H7 (cell line): ENCODE measurements around the gene GEN1. TPM values are rescaled to one million over a fixed set of nuclear protein-coding genes. Genes with fewer than 3 reads are reported as not detected.
A peak's percentile ranks its signal among the peaks of the same experiment; 100 is the strongest.
"Not testable (repeated sequence)": the region's sequence is repeated elsewhere in the genome, so short reads cannot be mapped to it uniquely, and the experiment has no call there.

Source experiments
- DNase-seq: peaks from one replicate; pipeline ENCODE4 v3.0.0; 2012
- H3K27me3 ChIP-seq: 2 replicates; pipeline ENCODE4 v1.6.0; 2011; ENCODE audit warnings: mild to moderate bottlenecking, low read length; ENCODE audit not compliant: control insufficient read depth, insufficient read depth
- H3K36me3 ChIP-seq: replicated peaks from 2 replicates; pipeline ENCODE4 v1.5.1; 2011; ENCODE audit warnings: low read length; ENCODE audit not compliant: control insufficient read depth, insufficient read depth
- H3K4me3 ChIP-seq: 2 replicates; pipeline ENCODE4 v1.5.1; 2011; ENCODE audit warnings: low read depth, mild to moderate bottlenecking, control low read depth, low read length, moderate library complexity; ENCODE audit not compliant: insufficient read depth
- total RNA-seq: library from RNA; depleted of rRNA; stranded (reverse); fragments of >200 nt; shearing (Covaris generic); gene quantifications from 2 replicates; pipeline ENCODE4 v1.2.3, GENCODE V29; 2014; rRNA removed

Gene GEN1
- total RNA-seq, 1 experiment from 2014 or later: 8.3 TPM

- no peaks in the 10 kb centered on the region for H3K36me3 ChIP-seq
- no peaks in the 10 kb centered on the region for H3K27me3 ChIP-seq
- no peak overlapping the region for H3K4me3 ChIP-seq
- DNase-seq: no peak
These were observed 64.4 kb downstream of the GEN1 start for GRCh38 chr2:17818235-17818815.

GRCh38 chr2:17821080-17821479 is 67.1 kb downstream of the GEN1 start:
- no peak for DNase-seq
- H3K4me3 ChIP-seq: no peak overlapping the region
- H3K27me3 ChIP-seq: no peaks in the 10 kb centered on the region
- H3K36me3 ChIP-seq: no peaks in the 10 kb centered on the region

GRCh38 chr2:17821535-17822444 is 67.9 kb downstream of the GEN1 start:
- no peak for DNase-seq
- Histone ChIP-seq H3K36me3 (no peaks in the 10 kb centered on the region), H3K27me3 (no peaks in the 10 kb centered on the region), H3K4me3 (no peak overlapping the region)

GRCh38 chr2:17822445-17823117 is 68.6 kb downstream of the GEN1 start:
- Histone ChIP-seq H3K36me3 (no peaks in the 10 kb centered on the region), H3K4me3 (no peak overlapping the region), H3K27me3 (no peaks in the 10 kb centered on the region)
- no peak for DNase-seq

GRCh38 chr2:17823646-17824045 is 69.7 kb downstream of the GEN1 start:
- not testable (repeated sequence) for DNase-seq, H3K4me3 ChIP-seq, H3K36me3 ChIP-seq, H3K27me3 ChIP-seq

GRCh38 chr2:17827316-17827715 is 73.4 kb downstream of the GEN1 start:
- H3K27me3 ChIP-seq: peaks cover 16% of the 10 kb centered on the region
- H3K36me3 ChIP-seq: no peaks in the 10 kb centered on the region
- no peak overlapping the region for H3K4me3 ChIP-seq
- DNase-seq: no peak

GRCh38 chr2:17827785-17828184 is 73.8 kb downstream of the GEN1 start:
- peaks cover 16% of the 10 kb centered on the region for H3K27me3 ChIP-seq
- H3K36me3 ChIP-seq: no peaks in the 10 kb centered on the region
- H3K4me3 ChIP-seq: no peak overlapping the region
- no peak for DNase-seq

GRCh38 chr2:17830053-17831034 is 76.4 kb downstream of the GEN1 start:
- DNase-seq: peak; percentile 91
- peaks cover 16% of the 10 kb centered on the region for H3K27me3 ChIP-seq
- H3K36me3 ChIP-seq: no peaks in the 10 kb centered on the region
- peak overlapping the region; percentile 15; the same call in 1 of the 2 replicates for H3K4me3 ChIP-seq

GRCh38 chr2:17835516-17835915 is 81.6 kb downstream of the GEN1 start:
- Histone ChIP-seq H3K36me3 (no peaks in the 10 kb centered on the region), H3K4me3 (no peak overlapping the region), H3K27me3 (peaks cover 2% of the 10 kb centered on the region; the same call in 1 of the 2 replicates)
- DNase-seq: no peak

Other genes with a start within 250 kb of the GEN1 start
- gene RAD51AP2, start 235.7 kb upstream of the GEN1 start, total RNA-seq: 0.10 and 0.15 TPM in 2 replicates
- 32.8 and 34.8 TPM in 2 replicates for gene VSNL1, start 213.4 kb upstream of the GEN1 start, total RNA-seq
- 24.5 and 37.7 TPM in 2 replicates for gene SMC6, start 328 bp upstream of the GEN1 start, total RNA-seq
- not detected in 2 replicates for gene MSGN1, start 62.3 kb downstream of the GEN1 start, total RNA-seq
- 26.2 and 31.2 TPM in 2 replicates for gene KCNS3, start 124.5 kb downstream of the GEN1 start, total RNA-seq